GM10248 (cell line): ENCODE results near the gene SUCLG1.

Experiments
- CTCF ChIA-PET: fragments of 300-600 bp; sonication (Branson Sonifier 250); formaldehyde crosslinking; extraction: SDS; loops from one replicate; lab custom pipeline; 2021; ENCODE audit warnings: antibody characterized with exemption; lab: Yijun Ruan, JAX
- POLR2A ChIA-PET: fragments of 350-650 bp; sonication (Branson Sonifier 250); formaldehyde crosslinking; extraction: SDS; loops from one replicate; lab custom pipeline; 2020; ENCODE audit warnings: antibody characterized with exemption; lab: Yijun Ruan, JAX
- DNase-seq: peaks from one replicate; pipeline ENCODE4 v3.0.0; 2012; ENCODE audit errors: extremely low spot score
- CTCF ChIP-seq: IDR thresholded peaks from 2 replicates; pipeline ENCODE4 v1.5.1; 2012; ENCODE audit warnings: mild to moderate bottlenecking, low read depth; ENCODE audit errors: extremely low read depth, missing control alignments, control extremely low read depth

Gene SUCLG1

GRCh38 chr2:84459018-84459943 lies at the start of gene SUCLG1:
Gene SUCLG1, minus strand, starts transcription at chr2:84459280. Its CDS starts 11 bp downstream, at chr2:84459269.
- TF ChIP-seq CTCF = no peak
- peak; percentile 92 for DNase-seq
- POLR2A ChIA-PET = interaction anchor here (0.5 to 0.6 kb wide), 2 partner anchors 12 to 901 kb away, joined by 3 to 5 read pairs; no protein-coding TSS in a partner anchor
- CTCF ChIA-PET = interaction anchor here (1.2 to 3.4 kb wide), 3 partner anchors 12 to 466 kb away, joined by 3 to 12 read pairs (median 4); no protein-coding TSS in a partner anchor

GRCh38 chr2:84498150-84498799 lies 39.2 kb upstream of the SUCLG1 start:
- ChIA-PET CTCF (interaction anchor here (1.0 to 2.3 kb wide), 7 partner anchors 9 to 430 kb away, joined by 3 to 20 read pairs (median 4); no protein-coding TSS in a partner anchor), POLR2A (no interaction called here)
- DNase-seq = no peak
- TF ChIP-seq CTCF = no peak

- TF ChIP-seq CTCF = no peak
- ChIA-PET POLR2A (no interaction called here), CTCF (interaction anchor here (0.9 to 2.3 kb wide), 8 partner anchors 8 to 431 kb away, joined by 3 to 20 read pairs (median 4); no protein-coding TSS in a partner anchor)
- no peak for DNase-seq
Measured at GRCh38 chr2:84497285-84497684, 38.2 kb upstream of the SUCLG1 start.

- ChIA-PET POLR2A (no interaction called here), CTCF (interaction anchor here (2.3 kb wide), 1 partner anchor 430 kb away, joined by 20 read pairs; no protein-coding TSS in a partner anchor)
- DNase-seq = no peak
- no peak for TF ChIP-seq CTCF
Measured at GRCh38 chr2:84496386-84496785, 37.3 kb upstream of the SUCLG1 start.

- ChIA-PET POLR2A (no interaction called here), CTCF (no interaction called here)
- TF ChIP-seq CTCF = peak; percentile 67
- peak; percentile 41 for DNase-seq
Measured at GRCh38 chr2:84495539-84496146, 36.6 kb upstream of the SUCLG1 start.

GRCh38 chr2:84494070-84494469 lies 35.0 kb upstream of the SUCLG1 start:
- DNase-seq = no peak
- ChIA-PET POLR2A (no interaction called here), CTCF (interaction anchor here (1.2 to 2.6 kb wide), 2 partner anchors 432 to 805 kb away, joined by 4 to 8 read pairs; no protein-coding TSS in a partner anchor)
- TF ChIP-seq CTCF = no peak
